COLO668 (cell line): ENCODE measurements around the gene CBL.
A peak's percentile ranks its signal among the peaks of the same experiment; 100 is the strongest.

ENCODE experiments used
- DNase-seq: peaks from one replicate; lab custom pipeline; 2025; ENCODE audit not compliant: unreplicated experiment; lab: John Stamatoyannopoulos, UW

The CBL gene

GRCh38 chr11:119329320-119329719 lies 123.2 kb downstream of the CBL start:
- no peak for DNase-seq

GRCh38 chr11:119330237-119330636 lies 124.1 kb downstream of the CBL start:
- DNase-seq: no peak

- DNase-seq: no peak
Measured at GRCh38 chr11:119332111-119332765, 126.1 kb downstream of the CBL start.

- peak; percentile 93 for DNase-seq
Measured at GRCh38 chr11:119334174-119334930, 128.2 kb downstream of the CBL start, which contains the start of gene RNF26. TSS of gene RNF26 (plus strand) at chr11:119334527. CDS start at chr11:119335123, 596 bp downstream.

GRCh38 chr11:119335091-119335654 lies 129.0 kb downstream of the CBL start:
- DNase-seq: no peak

GRCh38 chr11:119335655-119336543 lies 129.8 kb downstream of the CBL start:
- no peak for DNase-seq

- no peak for DNase-seq
Measured at GRCh38 chr11:119336744-119337469, 130.8 kb downstream of the CBL start.

- DNase-seq: no peak
Measured at GRCh38 chr11:119337581-119338317, 131.6 kb downstream of the CBL start.

GRCh38 chr11:119338318-119338890 lies 132.3 kb downstream of the CBL start:
- peak; percentile 60 for DNase-seq

- no peak for DNase-seq
Measured at GRCh38 chr11:119338965-119339588, 132.9 kb downstream of the CBL start.

- DNase-seq: peak; percentile 26
Measured at GRCh38 chr11:119339589-119340334, 133.6 kb downstream of the CBL start.

- no peak for DNase-seq
Measured at GRCh38 chr11:119340335-119341221, 134.4 kb downstream of the CBL start, which contains the start of gene C1QTNF5. TSS of gene C1QTNF5 (minus strand) at chr11:119340883. CDS start at chr11:119340397, 486 bp downstream.

- DNase-seq: peak; percentile 25
Measured at GRCh38 chr11:119341222-119342022, 135.3 kb downstream of the CBL start.

GRCh38 chr11:119342023-119342300 lies 135.8 kb downstream of the CBL start:
- DNase-seq: no peak

GRCh38 chr11:119342362-119343130 lies 136.4 kb downstream of the CBL start:
- DNase-seq: no peak

GRCh38 chr11:119343726-119344125 lies 137.6 kb downstream of the CBL start:
- DNase-seq: no peak
